ENCODE results near the gene ABCB8. TPM values are rescaled to one million over a fixed set of nuclear protein-coding genes. Genes with fewer than 3 reads are reported as not detected.

Gene ABCB8
- total and polyA plus RNA-seq, 4 donors = 12.4 to 30.2 (median 22.5) TPM

GRCh38 chr7:151010037-151010306 is 18.3 kb upstream of the ABCB8 start:
- H3K36me3 ChIP-seq (ENCODE audit: control insufficient read depth in 4 of 4, insufficient read depth in 3 of 4, low read depth in 1 of 4, low read length in 3 of 4) = no peaks in the 10 kb centered on the region
- H3K9me3 ChIP-seq (ENCODE audit: control insufficient read depth in 4 of 4, low read length in 3 of 4) = no peaks in the 10 kb centered on the region
- WGBS = 42% methylated on average over 7 of the region's 7 CpGs
- H3K27ac ChIP-seq (ENCODE audit: low read depth in 1 of 2, low read length in 2 of 2) = no peak overlapping the region
- no peak overlapping the region for H3K4me3 ChIP-seq (ENCODE audit: low read depth in 1 of 3, low read length in 3 of 3)
- TF ChIP-seq RAD21 (IDR thresholded peaks at IDR 0.05) (no peak), EGR1 (IDR thresholded peaks at IDR 0.05; ENCODE audit: low read depth in 2 of 2) (no peak), GABPA (IDR thresholded peaks at IDR 0.05 in 1 of 2, conservative IDR thresholded peaks at IDR 0.05 in 1 of 2) (no peak), HNF4G (IDR thresholded peaks at IDR 0.05) (no peak), JUND (IDR thresholded peaks at IDR 0.05) (no peak), YY1 (IDR thresholded peaks at IDR 0.05) (no peak)
- TF ChIP-seq, protein P1, sequence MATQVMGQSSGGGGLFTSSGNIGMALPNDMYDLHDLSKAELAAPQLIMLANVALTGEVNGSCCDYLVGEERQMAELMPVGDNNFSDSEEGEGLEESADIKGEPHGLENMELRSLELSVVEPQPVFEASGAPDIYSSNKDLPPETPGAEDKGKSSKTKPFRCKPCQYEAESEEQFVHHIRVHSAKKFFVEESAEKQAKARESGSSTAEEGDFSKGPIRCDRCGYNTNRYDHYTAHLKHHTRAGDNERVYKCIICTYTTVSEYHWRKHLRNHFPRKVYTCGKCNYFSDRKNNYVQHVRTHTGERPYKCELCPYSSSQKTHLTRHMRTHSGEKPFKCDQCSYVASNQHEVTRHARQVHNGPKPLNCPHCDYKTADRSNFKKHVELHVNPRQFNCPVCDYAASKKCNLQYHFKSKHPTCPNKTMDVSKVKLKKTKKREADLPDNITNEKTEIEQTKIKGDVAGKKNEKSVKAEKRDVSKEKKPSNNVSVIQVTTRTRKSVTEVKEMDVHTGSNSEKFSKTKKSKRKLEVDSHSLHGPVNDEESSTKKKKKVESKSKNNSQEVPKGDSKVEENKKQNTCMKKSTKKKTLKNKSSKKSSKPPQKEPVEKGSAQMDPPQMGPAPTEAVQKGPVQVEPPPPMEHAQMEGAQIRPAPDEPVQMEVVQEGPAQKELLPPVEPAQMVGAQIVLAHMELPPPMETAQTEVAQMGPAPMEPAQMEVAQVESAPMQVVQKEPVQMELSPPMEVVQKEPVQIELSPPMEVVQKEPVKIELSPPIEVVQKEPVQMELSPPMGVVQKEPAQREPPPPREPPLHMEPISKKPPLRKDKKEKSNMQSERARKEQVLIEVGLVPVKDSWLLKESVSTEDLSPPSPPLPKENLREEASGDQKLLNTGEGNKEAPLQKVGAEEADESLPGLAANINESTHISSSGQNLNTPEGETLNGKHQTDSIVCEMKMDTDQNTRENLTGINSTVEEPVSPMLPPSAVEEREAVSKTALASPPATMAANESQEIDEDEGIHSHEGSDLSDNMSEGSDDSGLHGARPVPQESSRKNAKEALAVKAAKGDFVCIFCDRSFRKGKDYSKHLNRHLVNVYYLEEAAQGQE (IDR thresholded peaks at IDR 0.05) = no peak
- TF ChIP-seq, protein P2, sequence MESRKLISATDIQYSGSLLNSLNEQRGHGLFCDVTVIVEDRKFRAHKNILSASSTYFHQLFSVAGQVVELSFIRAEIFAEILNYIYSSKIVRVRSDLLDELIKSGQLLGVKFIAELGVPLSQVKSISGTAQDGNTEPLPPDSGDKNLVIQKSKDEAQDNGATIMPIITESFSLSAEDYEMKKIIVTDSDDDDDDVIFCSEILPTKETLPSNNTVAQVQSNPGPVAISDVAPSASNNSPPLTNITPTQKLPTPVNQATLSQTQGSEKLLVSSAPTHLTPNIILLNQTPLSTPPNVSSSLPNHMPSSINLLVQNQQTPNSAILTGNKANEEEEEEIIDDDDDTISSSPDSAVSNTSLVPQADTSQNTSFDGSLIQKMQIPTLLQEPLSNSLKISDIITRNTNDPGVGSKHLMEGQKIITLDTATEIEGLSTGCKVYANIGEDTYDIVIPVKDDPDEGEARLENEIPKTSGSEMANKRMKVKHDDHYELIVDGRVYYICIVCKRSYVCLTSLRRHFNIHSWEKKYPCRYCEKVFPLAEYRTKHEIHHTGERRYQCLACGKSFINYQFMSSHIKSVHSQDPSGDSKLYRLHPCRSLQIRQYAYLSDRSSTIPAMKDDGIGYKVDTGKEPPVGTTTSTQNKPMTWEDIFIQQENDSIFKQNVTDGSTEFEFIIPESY (IDR thresholded peaks at IDR 0.05) = no peak
- no peak for DNase-seq (ENCODE audit: low spot score)
- no peak overlapping the region for H3K9ac ChIP-seq (ENCODE audit: low read depth in 1 of 2, low read length in 2 of 2)
- peaks cover 2 to 32% (median 10%) of the 10 kb centered on the region in 4 donors for H3K4me1 ChIP-seq (ENCODE audit: control insufficient read depth in 4 of 4, insufficient read depth in 4 of 4, low read length in 3 of 4)
- peaks cover 0 to 4% (median 0%) of the 10 kb centered on the region in 4 donors for H3K27me3 ChIP-seq (ENCODE audit: control insufficient read depth in 4 of 4, insufficient read depth in 4 of 4, low read length in 3 of 4)

- Histone ChIP-seq H3K27ac (ENCODE audit: low read depth in 1 of 2, low read length in 2 of 2) (no peak overlapping the region), H3K36me3 (ENCODE audit: control insufficient read depth in 4 of 4, insufficient read depth in 3 of 4, low read depth in 1 of 4, low read length in 3 of 4) (no peaks in the 10 kb centered on the region), H3K9me3 (ENCODE audit: control insufficient read depth in 4 of 4, low read length in 3 of 4) (no peaks in the 10 kb centered on the region), H3K4me3 (ENCODE audit: low read depth in 1 of 3, low read length in 3 of 3) (no peak overlapping the region), H3K4me1 (ENCODE audit: control insufficient read depth in 4 of 4, insufficient read depth in 4 of 4, low read length in 3 of 4) (peaks cover 2 to 32% (median 10%) of the 10 kb centered on the region in 4 donors), H3K27me3 (ENCODE audit: control insufficient read depth in 4 of 4, insufficient read depth in 4 of 4, low read length in 3 of 4) (peaks cover 0 to 4% (median under 1%) of the 10 kb centered on the region in 4 donors), H3K9ac (ENCODE audit: low read depth in 1 of 2, low read length in 2 of 2) (no peak overlapping the region)
- DNase-seq (ENCODE audit: low spot score) = no peak
- TF ChIP-seq, protein P1 (IDR thresholded peaks at IDR 0.05) = no peak
- no peak for TF ChIP-seq HNF4G (IDR thresholded peaks at IDR 0.05)
- no peak for TF ChIP-seq RXRA (IDR thresholded peaks at IDR 0.05)
- no peak for TF ChIP-seq NR2F2 (IDR thresholded peaks at IDR 0.05)
- TF ChIP-seq, protein P3, sequence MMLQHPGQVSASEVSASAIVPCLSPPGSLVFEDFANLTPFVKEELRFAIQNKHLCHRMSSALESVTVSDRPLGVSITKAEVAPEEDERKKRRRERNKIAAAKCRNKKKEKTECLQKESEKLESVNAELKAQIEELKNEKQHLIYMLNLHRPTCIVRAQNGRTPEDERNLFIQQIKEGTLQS (IDR thresholded peaks at IDR 0.05) = no peak
- TF ChIP-seq FOXA1 (IDR thresholded peaks at IDR 0.05) = no peak
- TF ChIP-seq CTCF (IDR thresholded peaks at IDR 0.05; ENCODE audit: low read depth, low read length, missing input control) = no peak
- no peak for TF ChIP-seq YY1 (IDR thresholded peaks at IDR 0.05)
- no peak for TF ChIP-seq GABPA (IDR thresholded peaks at IDR 0.05 in 1 of 2, conservative IDR thresholded peaks at IDR 0.05 in 1 of 2)
- TF ChIP-seq MAX (IDR thresholded peaks at IDR 0.05) = no peak
- TF ChIP-seq TAF1 (conservative IDR thresholded peaks at IDR 0.05) = no peak
- WGBS = 41% methylated on average over 18 of the region's 18 CpGs
Observed at GRCh38 chr7:151010307-151011096, 17.7 kb upstream of the ABCB8 start.

Measured in liver (tissue), 9 donors.